Measurements from ENCODE around the gene SLC6A19. TPM values are rescaled to one million over a fixed set of nuclear protein-coding genes. Genes with fewer than 3 reads are reported as not detected.

Gene SLC6A19
- total RNA-seq, 1 donor from 2014 or later: not detected

GRCh38 chr5:1209896-1210776 is 8.7 kb downstream of the SLC6A19 start:
- DNase-seq (ENCODE audit: low read depth): no peak

- DNase-seq (ENCODE audit: low read depth): no peak
Measured at GRCh38 chr5:1210832-1211251, 9.4 kb downstream of the SLC6A19 start.

- DNase-seq (ENCODE audit: low read depth): no peak
Measured at GRCh38 chr5:1211701-1212100, 10.3 kb downstream of the SLC6A19 start.

GRCh38 chr5:1212271-1212670 is 10.9 kb downstream of the SLC6A19 start:
- no peak for DNase-seq (ENCODE audit: low read depth)

- no peak for DNase-seq (ENCODE audit: low read depth)
Measured at GRCh38 chr5:1212881-1213280, 11.5 kb downstream of the SLC6A19 start.

GRCh38 chr5:1213508-1214162 is 12.2 kb downstream of the SLC6A19 start:
- no peak for DNase-seq (ENCODE audit: low read depth)

- DNase-seq (ENCODE audit: low read depth): no peak
Measured at GRCh38 chr5:1214163-1214935, 13.0 kb downstream of the SLC6A19 start.

- DNase-seq (ENCODE audit: low read depth): no peak
Measured at GRCh38 chr5:1214936-1215220, 13.5 kb downstream of the SLC6A19 start.

GRCh38 chr5:1215320-1216096 is 14.1 kb downstream of the SLC6A19 start:
- no peak for DNase-seq (ENCODE audit: low read depth)

- no peak for DNase-seq (ENCODE audit: low read depth)
Measured at GRCh38 chr5:1216211-1216917, 15.0 kb downstream of the SLC6A19 start.

GRCh38 chr5:1216918-1217295 is 15.5 kb downstream of the SLC6A19 start:
- DNase-seq (ENCODE audit: low read depth): no peak

GRCh38 chr5:1217596-1218206 is 16.3 kb downstream of the SLC6A19 start:
- DNase-seq (ENCODE audit: low read depth): no peak

GRCh38 chr5:1218351-1219080 is 17.1 kb downstream of the SLC6A19 start:
- DNase-seq (ENCODE audit: low read depth): no peak

GRCh38 chr5:1219098-1219767 is 17.8 kb downstream of the SLC6A19 start:
- DNase-seq (ENCODE audit: low read depth): no peak

- DNase-seq (ENCODE audit: low read depth): no peak
Measured at GRCh38 chr5:1219768-1220100, 18.3 kb downstream of the SLC6A19 start.

GRCh38 chr5:1220351-1220750 is 19.0 kb downstream of the SLC6A19 start:
- DNase-seq (ENCODE audit: low read depth): no peak

GRCh38 chr5:1220831-1221230 is 19.4 kb downstream of the SLC6A19 start:
- DNase-seq (ENCODE audit: low read depth): no peak

- DNase-seq (ENCODE audit: low read depth): no peak
Measured at GRCh38 chr5:1221721-1222120, 20.3 kb downstream of the SLC6A19 start.

GRCh38 chr5:1222147-1222546 is 20.8 kb downstream of the SLC6A19 start:
- no peak for DNase-seq (ENCODE audit: low read depth)
